NCI-H1105 treated with DMSO at 0.1 percent for 48 hours (cell line): ENCODE measurements around the gene ENKUR.
"Not testable (repeated sequence)": the region's sequence is repeated elsewhere in the genome, so short reads cannot be mapped to it uniquely, and the experiment has no call there.

ENCODE experiments used
- DNase-seq: peaks from one replicate; lab custom pipeline; 2025; lab: John Stamatoyannopoulos, UW

Gene ENKUR

GRCh38 chr10:25023278-25023677, 7.3 kb upstream of the ENKUR start:
- DNase-seq, result no peak

GRCh38 chr10:25018703-25019102, 2.7 kb upstream of the ENKUR start:
- DNase-seq, result no peak

- DNase-seq, result no peak
Observed at GRCh38 chr10:25017661-25018060, 1.7 kb upstream of the ENKUR start.

GRCh38 chr10:25017154-25017590, 1.2 kb upstream of the ENKUR start:
- peak; percentile 50 for DNase-seq

GRCh38 chr10:25016376-25017153, 607 bp upstream of the ENKUR start, which contains the start of gene THNSL1:
Gene THNSL1, plus strand, starts transcription at chr10:25016612. Its CDS starts 6,612 bp downstream, at chr10:25023224.
- peak; percentile 92 for DNase-seq

GRCh38 chr10:25014579-25014978, 1.4 kb downstream of the ENKUR start:
- no peak for DNase-seq

GRCh38 chr10:25011591-25011990, 4.4 kb downstream of the ENKUR start:
- not testable (repeated sequence) for DNase-seq

GRCh38 chr10:24998044-24998443, 17.9 kb downstream of the ENKUR start:
- no peak for DNase-seq

GRCh38 chr10:24995072-24995471, 20.9 kb downstream of the ENKUR start:
- DNase-seq, result no peak

- DNase-seq, result no peak
Observed at GRCh38 chr10:24993237-24993958, 22.6 kb downstream of the ENKUR start.

GRCh38 chr10:24992512-24993133, 23.3 kb downstream of the ENKUR start:
- DNase-seq, result no peak

- no peak for DNase-seq
Observed at GRCh38 chr10:24991298-24991697, 24.7 kb downstream of the ENKUR start.

GRCh38 chr10:24989867-24990266, 26.1 kb downstream of the ENKUR start:
- DNase-seq, result no peak

- DNase-seq, result no peak
Observed at GRCh38 chr10:24988831-24989640, 26.9 kb downstream of the ENKUR start.

- DNase-seq, result no peak
Observed at GRCh38 chr10:24984906-24985305, 31.1 kb downstream of the ENKUR start.

GRCh38 chr10:24983946-24984345, 32.0 kb downstream of the ENKUR start:
- DNase-seq, result no peak

- no peak for DNase-seq
Observed at GRCh38 chr10:24983130-24983529, 32.8 kb downstream of the ENKUR start.

GRCh38 chr10:24982319-24983112, 33.4 kb downstream of the ENKUR start:
- no peak for DNase-seq

- no peak for DNase-seq
Observed at GRCh38 chr10:24981161-24981710, 34.7 kb downstream of the ENKUR start.

- DNase-seq, result no peak
Observed at GRCh38 chr10:24979685-24980084, 36.3 kb downstream of the ENKUR start.

- DNase-seq, result no peak
Observed at GRCh38 chr10:24974976-24975375, 41.0 kb downstream of the ENKUR start.
